ENCODE data around the gene FCRL5. TPM values are rescaled to one million over a fixed set of nuclear protein-coding genes. Genes with fewer than 3 reads are reported as not detected.

FCRL5 gene
- total RNA-seq, 1 donor from 2014 or later: not detected

DNA sequence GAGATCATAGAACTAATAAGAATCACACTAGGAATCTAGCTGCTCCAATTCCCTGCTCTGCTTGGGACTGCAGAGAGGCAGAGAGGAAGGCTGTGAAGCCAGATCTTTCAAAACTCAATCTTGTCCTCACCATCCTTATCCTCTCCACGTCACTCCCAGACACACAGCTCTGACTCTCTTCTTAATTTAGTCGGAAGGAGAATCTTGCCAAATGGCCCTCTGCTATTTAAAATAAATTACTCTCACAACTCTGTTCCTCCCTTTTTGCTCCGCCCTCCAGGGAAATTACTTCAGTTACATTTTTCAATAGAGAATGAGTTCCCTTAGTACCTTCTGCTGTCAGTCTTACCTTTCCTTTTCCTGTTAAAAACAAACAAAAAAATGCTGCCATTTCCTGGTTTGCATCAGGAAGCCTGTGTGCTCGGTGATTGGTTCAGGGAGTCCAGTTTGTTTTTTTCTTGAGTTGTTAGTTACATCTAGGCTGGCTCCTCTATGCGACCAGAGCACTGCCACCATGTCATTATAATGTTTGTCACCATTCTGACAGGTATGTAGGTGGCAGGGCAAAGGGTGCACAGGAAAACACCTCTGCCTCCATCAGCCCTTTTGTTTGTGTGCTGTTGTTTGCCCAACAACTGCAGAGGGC lies 80.1 kb downstream of the FCRL5 start:
- peaks cover 38% of the 10 kb centered on the region for H3K27me3 ChIP-seq (ENCODE audit: low read depth)
- no peak overlapping the region for H3K4me3 ChIP-seq
- H3K4me1 ChIP-seq: no peaks in the 10 kb centered on the region
- TF ChIP-seq, protein P1, sequence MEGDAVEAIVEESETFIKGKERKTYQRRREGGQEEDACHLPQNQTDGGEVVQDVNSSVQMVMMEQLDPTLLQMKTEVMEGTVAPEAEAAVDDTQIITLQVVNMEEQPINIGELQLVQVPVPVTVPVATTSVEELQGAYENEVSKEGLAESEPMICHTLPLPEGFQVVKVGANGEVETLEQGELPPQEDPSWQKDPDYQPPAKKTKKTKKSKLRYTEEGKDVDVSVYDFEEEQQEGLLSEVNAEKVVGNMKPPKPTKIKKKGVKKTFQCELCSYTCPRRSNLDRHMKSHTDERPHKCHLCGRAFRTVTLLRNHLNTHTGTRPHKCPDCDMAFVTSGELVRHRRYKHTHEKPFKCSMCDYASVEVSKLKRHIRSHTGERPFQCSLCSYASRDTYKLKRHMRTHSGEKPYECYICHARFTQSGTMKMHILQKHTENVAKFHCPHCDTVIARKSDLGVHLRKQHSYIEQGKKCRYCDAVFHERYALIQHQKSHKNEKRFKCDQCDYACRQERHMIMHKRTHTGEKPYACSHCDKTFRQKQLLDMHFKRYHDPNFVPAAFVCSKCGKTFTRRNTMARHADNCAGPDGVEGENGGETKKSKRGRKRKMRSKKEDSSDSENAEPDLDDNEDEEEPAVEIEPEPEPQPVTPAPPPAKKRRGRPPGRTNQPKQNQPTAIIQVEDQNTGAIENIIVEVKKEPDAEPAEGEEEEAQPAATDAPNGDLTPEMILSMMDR (IDR thresholded peaks at IDR 0.05; ENCODE audit: borderline replicate concordance): no peak
- peaks cover 20% of the 10 kb centered on the region for H3K9me3 ChIP-seq (replicated peaks)
- H3K36me3 ChIP-seq: no peaks in the 10 kb centered on the region
- H3K27ac ChIP-seq (replicated peaks): no peak overlapping the region
- intact Hi-C loops (cut with micrococcal nuclease): no loop called here
- DNase-seq: no peak

DNA sequence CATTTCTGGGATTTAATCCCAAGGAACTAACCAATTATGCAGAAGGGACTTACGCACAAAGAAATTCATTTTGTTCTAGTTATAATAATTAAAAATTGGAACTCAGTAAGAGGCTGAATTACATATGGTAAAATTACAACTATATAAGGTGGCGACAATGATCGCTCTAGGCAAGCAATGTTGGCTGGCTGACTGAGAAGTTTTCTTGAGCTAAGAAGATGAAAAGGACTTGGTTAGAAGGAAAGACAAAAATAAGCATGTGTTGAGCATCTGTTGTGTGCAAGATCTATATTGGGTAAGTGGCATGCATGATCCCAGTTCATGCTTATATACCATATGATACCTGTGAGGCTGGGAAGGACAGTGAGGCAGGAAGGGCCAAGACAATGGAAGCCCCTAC lies 80.8 kb downstream of the FCRL5 start:
- no peaks in the 10 kb centered on the region for H3K36me3 ChIP-seq
- TF ChIP-seq, protein P1 (IDR thresholded peaks at IDR 0.05; ENCODE audit: borderline replicate concordance): no peak
- no peak overlapping the region for H3K27ac ChIP-seq (replicated peaks)
- intact Hi-C loops (cut with micrococcal nuclease): no loop called here
- no peaks in the 10 kb centered on the region for H3K4me1 ChIP-seq
- H3K9me3 ChIP-seq (replicated peaks): peaks cover 16% of the 10 kb centered on the region
- H3K27me3 ChIP-seq (ENCODE audit: low read depth): peaks cover 38% of the 10 kb centered on the region
- no peak for DNase-seq
- H3K4me3 ChIP-seq: no peak overlapping the region

- no peaks in the 10 kb centered on the region for H3K4me1 ChIP-seq
- intact Hi-C loops (cut with micrococcal nuclease): no loop called here
- peaks cover 4% of the 10 kb centered on the region for H3K9me3 ChIP-seq (replicated peaks)
- no peak overlapping the region for H3K27ac ChIP-seq (replicated peaks)
- DNase-seq: no peak
- TF ChIP-seq, protein P1 (IDR thresholded peaks at IDR 0.05; ENCODE audit: borderline replicate concordance): no peak
- no peak overlapping the region for H3K4me3 ChIP-seq
- H3K27me3 ChIP-seq (ENCODE audit: low read depth): peaks cover 37% of the 10 kb centered on the region
- H3K36me3 ChIP-seq: no peaks in the 10 kb centered on the region
These were observed 82.3 kb downstream of the FCRL5 start for GRCh38 chr1:157469752-157470675.

GRCh38 chr1:157469300-157469699 lies 83.0 kb downstream of the FCRL5 start:
- Histone ChIP-seq H3K36me3 (no peaks in the 10 kb centered on the region), H3K27ac (replicated peaks) (no peak overlapping the region), H3K27me3 (ENCODE audit: low read depth) (peaks cover 34% of the 10 kb centered on the region), H3K9me3 (replicated peaks) (no peaks in the 10 kb centered on the region), H3K4me3 (no peak overlapping the region), H3K4me1 (no peaks in the 10 kb centered on the region)
- TF ChIP-seq, protein P1 (IDR thresholded peaks at IDR 0.05; ENCODE audit: borderline replicate concordance): no peak
- DNase-seq: no peak
- intact Hi-C loops (cut with micrococcal nuclease): no loop called here

DNA sequence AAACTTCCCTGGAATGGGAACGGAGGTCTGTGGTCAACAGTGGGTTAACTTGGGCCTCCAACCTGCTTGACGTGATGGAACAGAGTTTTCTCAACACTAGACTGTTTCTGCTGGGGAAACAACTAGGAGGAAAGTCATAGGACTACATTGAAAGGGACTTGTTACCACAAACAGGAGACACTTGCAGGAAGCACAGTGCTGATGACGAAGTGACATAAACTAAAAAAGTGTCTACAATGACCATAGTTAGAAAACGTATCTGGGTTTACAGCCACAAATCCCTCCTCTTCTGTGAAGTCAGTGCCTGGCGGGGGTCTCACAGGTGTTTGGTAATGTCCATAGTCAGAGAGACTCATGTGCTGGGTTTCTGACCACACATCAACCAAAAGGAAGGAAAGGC lies 86.3 kb downstream of the FCRL5 start:
- no peak overlapping the region for H3K27ac ChIP-seq (replicated peaks)
- TF ChIP-seq, protein P1 (IDR thresholded peaks at IDR 0.05; ENCODE audit: borderline replicate concordance): no peak
- intact Hi-C loops (cut with micrococcal nuclease): no loop called here
- peaks cover 12% of the 10 kb centered on the region for H3K27me3 ChIP-seq (ENCODE audit: low read depth)
- no peaks in the 10 kb centered on the region for H3K36me3 ChIP-seq
- no peak overlapping the region for H3K4me3 ChIP-seq
- no peak for DNase-seq
- no peaks in the 10 kb centered on the region for H3K9me3 ChIP-seq (replicated peaks)
- H3K4me1 ChIP-seq: no peaks in the 10 kb centered on the region

Other genes starting within 250 kb of the FCRL5 start
- gene FCRL4, start 45.6 kb upstream of the FCRL5 start, total RNA-seq: not detected
- gene FCRL3, start 148.3 kb upstream of the FCRL5 start, total RNA-seq: 0.08 TPM
- gene FCRL2, start 224.6 kb upstream of the FCRL5 start, total RNA-seq: not detected